Fibroblast of villous mesenchyme (primary cell): Measurements from ENCODE around the gene GRM7. TPM values are rescaled to one million over a fixed set of nuclear protein-coding genes. Genes with fewer than 3 reads are reported as not detected.

ENCODE experiments used
- DNase-seq: peaks from one replicate; pipeline ENCODE4 v3.0.0-alpha.2; 2010; ENCODE audit warnings: low read depth
- H3K4me3 ChIP-seq: 2 replicates; pipeline ENCODE4 v1.5.1; 2011; ENCODE audit warnings: low read depth, mild to moderate bottlenecking, low read length
- total RNA-seq: library from RNA; depleted of rRNA; stranded (reverse); fragments of >200 nt; gene quantifications from 2 replicates; pipeline ENCODE4 v1.2.3, GENCODE V29; 2012
- TF ChIP-seq, protein P1 (sequence below): IDR thresholded peaks from 2 replicates; pipeline ENCODE4 v1.5.1; 2012; ENCODE audit warnings: low read depth, mild to moderate bottlenecking, low read length; ENCODE audit not compliant: insufficient read depth

GRM7 gene
- total RNA-seq, 1 donor, result not detected

- H3K4me3 ChIP-seq, result no peak overlapping the region
- no peak for DNase-seq
- TF ChIP-seq, protein P1, sequence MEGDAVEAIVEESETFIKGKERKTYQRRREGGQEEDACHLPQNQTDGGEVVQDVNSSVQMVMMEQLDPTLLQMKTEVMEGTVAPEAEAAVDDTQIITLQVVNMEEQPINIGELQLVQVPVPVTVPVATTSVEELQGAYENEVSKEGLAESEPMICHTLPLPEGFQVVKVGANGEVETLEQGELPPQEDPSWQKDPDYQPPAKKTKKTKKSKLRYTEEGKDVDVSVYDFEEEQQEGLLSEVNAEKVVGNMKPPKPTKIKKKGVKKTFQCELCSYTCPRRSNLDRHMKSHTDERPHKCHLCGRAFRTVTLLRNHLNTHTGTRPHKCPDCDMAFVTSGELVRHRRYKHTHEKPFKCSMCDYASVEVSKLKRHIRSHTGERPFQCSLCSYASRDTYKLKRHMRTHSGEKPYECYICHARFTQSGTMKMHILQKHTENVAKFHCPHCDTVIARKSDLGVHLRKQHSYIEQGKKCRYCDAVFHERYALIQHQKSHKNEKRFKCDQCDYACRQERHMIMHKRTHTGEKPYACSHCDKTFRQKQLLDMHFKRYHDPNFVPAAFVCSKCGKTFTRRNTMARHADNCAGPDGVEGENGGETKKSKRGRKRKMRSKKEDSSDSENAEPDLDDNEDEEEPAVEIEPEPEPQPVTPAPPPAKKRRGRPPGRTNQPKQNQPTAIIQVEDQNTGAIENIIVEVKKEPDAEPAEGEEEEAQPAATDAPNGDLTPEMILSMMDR, result no peak
Measured at GRCh38 chr3:7195934-7196333, 335.0 kb downstream of the GRM7 start.

- TF ChIP-seq, protein P1, result no peak
- no peak for DNase-seq
- H3K4me3 ChIP-seq, result no peak overlapping the region
Measured at GRCh38 chr3:7201784-7202183, 340.9 kb downstream of the GRM7 start.

DNA sequence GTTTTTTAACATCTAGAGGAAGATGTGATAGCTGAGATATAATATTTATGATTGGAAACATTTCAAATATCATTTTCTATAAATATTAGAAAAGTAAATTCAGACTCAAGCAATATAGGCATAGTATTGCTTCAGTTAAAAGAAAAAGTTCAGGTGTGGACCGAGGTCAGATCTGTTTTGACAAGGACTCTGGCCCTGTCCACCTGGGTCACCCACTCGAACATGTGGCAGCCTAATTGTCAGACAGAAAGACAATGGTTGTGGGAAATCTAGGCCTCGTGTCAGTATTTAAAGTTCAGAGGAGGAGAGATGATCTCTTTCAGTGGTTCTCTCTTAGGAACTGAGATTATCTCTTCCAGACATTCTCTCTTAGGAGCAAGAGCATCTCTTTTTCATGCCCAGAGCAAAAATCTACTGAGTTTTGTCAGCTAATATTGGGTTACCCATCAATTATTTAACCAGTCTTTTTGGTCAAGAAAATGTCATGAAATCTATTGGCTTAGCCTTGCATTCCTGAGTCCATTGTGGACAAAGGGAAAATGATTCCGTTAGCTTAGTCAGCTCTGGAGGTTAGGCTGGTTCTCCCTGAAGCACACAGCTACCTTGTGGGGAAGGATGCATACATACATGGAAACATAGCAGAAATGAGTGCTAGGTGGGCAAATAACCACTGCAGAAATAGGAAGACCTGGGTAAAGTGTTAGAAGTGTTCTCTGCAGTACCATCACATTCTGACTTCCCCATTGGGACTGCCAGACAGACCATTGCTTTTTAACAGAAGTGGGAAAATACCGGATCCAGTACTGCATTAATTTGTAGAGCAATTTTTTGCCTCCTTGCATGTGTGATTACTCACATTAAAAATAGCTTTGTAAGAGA is 343.3 kb downstream of the GRM7 start:
- TF ChIP-seq, protein P1, result no peak
- DNase-seq, result no peak
- H3K4me3 ChIP-seq, result no peak overlapping the region

DNA sequence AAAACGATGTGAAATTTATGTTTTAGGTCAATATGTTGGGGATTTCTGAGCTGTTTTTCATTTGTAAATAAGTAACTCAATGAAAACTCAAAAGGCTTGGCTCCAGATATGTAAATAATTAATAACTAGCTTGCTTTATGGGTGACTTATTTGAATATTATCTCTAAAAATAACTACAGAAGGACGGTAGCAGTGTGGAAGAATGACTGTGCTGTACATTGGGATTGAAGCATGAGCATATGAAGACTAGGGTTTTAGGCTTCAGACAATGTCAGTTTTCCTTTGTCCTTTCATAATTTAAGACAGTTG is 343.9 kb downstream of the GRM7 start:
- H3K4me3 ChIP-seq, result no peak overlapping the region
- TF ChIP-seq, protein P1, result no peak
- DNase-seq, result no peak

- TF ChIP-seq, protein P1, result no peak
- peak overlapping the region; percentile 33 for H3K4me3 ChIP-seq
- DNase-seq, result peak; percentile 5
Measured at GRCh38 chr3:7205535-7205934, 344.6 kb downstream of the GRM7 start.

GRCh38 chr3:7205962-7206361 is 345.0 kb downstream of the GRM7 start:
- DNase-seq, result peak; percentile 14
- TF ChIP-seq, protein P1, result no peak
- peak overlapping the region; percentile 33 for H3K4me3 ChIP-seq

DNA sequence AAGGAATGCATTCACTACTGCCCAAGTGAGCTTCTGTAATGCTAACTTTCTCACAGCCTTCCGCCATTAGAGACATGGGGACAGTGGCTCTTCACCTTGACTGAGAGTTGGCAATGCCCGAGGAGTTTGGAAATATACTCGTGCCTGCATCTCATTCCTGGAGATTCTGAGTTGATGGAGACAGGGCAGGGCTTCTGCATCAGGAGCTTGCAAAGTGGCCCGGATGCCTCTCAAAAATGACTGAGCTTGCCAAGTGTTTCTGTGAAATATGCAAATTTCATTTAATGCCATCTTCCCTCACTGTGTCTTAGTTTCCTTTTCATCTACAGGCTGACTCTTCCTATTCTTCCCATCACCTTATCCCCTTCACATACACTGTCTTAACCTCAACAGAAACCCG is 346.2 kb downstream of the GRM7 start:
- no peak overlapping the region for H3K4me3 ChIP-seq
- no peak for DNase-seq
- TF ChIP-seq, protein P1, result no peak
